Activated T-cell treated with anti-CD3 and anti-CD28 coated beads, Interleukin-2, amount 50 U/mL, for 72 hours (primary cell): ENCODE data around the gene PI4KA. TPM values are rescaled to one million over a fixed set of nuclear protein-coding genes. Genes with fewer than 3 reads are reported as not detected.
A peak's percentile ranks its signal among the peaks of the same experiment; 100 is the strongest.
"Not testable (repeated sequence)": the region's sequence is repeated elsewhere in the genome, so short reads cannot be mapped to it uniquely, and the experiment has no call there.

Source experiments
- ATAC-seq, 2 donors: fragments of 150-1000 bp; cut with Tn5 transposase; replicated peaks in 1 of 2; 2 replicates each; pipeline ENCODE4 v1.10.0; 2021; ENCODE audit warnings: moderate library complexity in 2 of 2, mild to moderate bottlenecking in 1 of 2
- DNase-seq, 2 donors: peaks; one replicate each; pipeline ENCODE4 v3.0.0; 2021 to 2022; ENCODE audit warnings: mixed read lengths in 1 of 2
- H3K27ac Mint-ChIP-seq: one replicate; pipeline ENCODE4 v1.8.0; 2022; ENCODE audit warnings: mild to moderate bottlenecking, moderate library complexity, mixed read lengths
- H3K27me3 Mint-ChIP-seq: one replicate; pipeline ENCODE4 v1.8.0; 2022; ENCODE audit warnings: low read depth, mixed read lengths
- H3K36me3 Mint-ChIP-seq, 2 donors: one replicate each; pipeline ENCODE4 v1.8.0; 2022; ENCODE audit warnings: mixed read lengths in 2 of 2, mild to moderate bottlenecking in 1 of 2; ENCODE audit not compliant: insufficient read depth in 2 of 2
- H3K4me1 Mint-ChIP-seq: one replicate; pipeline ENCODE4 v1.8.0; 2022; ENCODE audit warnings: low read depth, mixed read lengths
- H3K4me3 Mint-ChIP-seq, 2 donors: one replicate each; pipeline ENCODE4 v1.8.0; 2022; ENCODE audit warnings: mild to moderate bottlenecking in 2 of 2, mixed read lengths in 2 of 2, moderate library complexity in 2 of 2
- H3K9me3 Mint-ChIP-seq, 2 donors: one replicate each; pipeline ENCODE4 v1.8.0; 2022; ENCODE audit warnings: mixed read lengths in 2 of 2
- total RNA-seq, 2 donors: library from RNA; stranded (reverse); gene quantifications; one replicate each; pipeline ENCODE4 v1.2.3, GENCODE V29; 2022

PI4KA gene
- total RNA-seq, 2 donors from 2014 or later: 60.4 to 63.1 TPM

- not testable (repeated sequence) for H3K4me3 Mint-ChIP-seq, H3K9me3 Mint-ChIP-seq, H3K27me3 Mint-ChIP-seq, H3K27ac Mint-ChIP-seq, H3K4me1 Mint-ChIP-seq, ATAC-seq, H3K36me3 Mint-ChIP-seq, DNase-seq
Measured at GRCh38 chr22:20685764-20686163, 172.8 kb downstream of the PI4KA start.

GRCh38 chr22:20678792-20679435, 179.7 kb downstream of the PI4KA start:
- not testable (repeated sequence) for H3K27ac Mint-ChIP-seq, H3K36me3 Mint-ChIP-seq, H3K4me1 Mint-ChIP-seq, H3K4me3 Mint-ChIP-seq, ATAC-seq, DNase-seq, H3K9me3 Mint-ChIP-seq
- peaks cover 28% of the 10 kb centered on the region for H3K27me3 Mint-ChIP-seq

- DNase-seq (no peak), ATAC-seq (no peak)
- no peaks in the 10 kb centered on the region for H3K36me3 Mint-ChIP-seq
Measured at GRCh38 chr22:20677684-20678242, 180.8 kb downstream of the PI4KA start.

GRCh38 chr22:20675613-20676012, 183.0 kb downstream of the PI4KA start:
- not testable (repeated sequence) for H3K4me3 Mint-ChIP-seq, ATAC-seq, H3K9me3 Mint-ChIP-seq, H3K27ac Mint-ChIP-seq, DNase-seq, H3K4me1 Mint-ChIP-seq, H3K36me3 Mint-ChIP-seq
- H3K27me3 Mint-ChIP-seq: peaks cover 41% of the 10 kb centered on the region

More at GRCh38 chr22:20677684-20678242, 180.8 kb downstream of the PI4KA start:
- Mint-ChIP-seq H3K4me1 (no peaks in the 10 kb centered on the region), H3K27ac (no peak overlapping the region), H3K4me3 (no peak overlapping the region), H3K27me3 (peaks cover 35% of the 10 kb centered on the region), H3K9me3 (peaks cover 0 to 4% of the 10 kb centered on the region in 2 donors)

- Mint-ChIP-seq H3K9me3 (peaks cover 0 to 4% of the 10 kb centered on the region in 2 donors), H3K4me3 (no peak overlapping the region), H3K4me1 (no peaks in the 10 kb centered on the region), H3K36me3 (no peaks in the 10 kb centered on the region), H3K27ac (no peak overlapping the region), H3K27me3 (peaks cover 41% of the 10 kb centered on the region)
- DNase-seq (no peak), ATAC-seq (no peak)
Measured at GRCh38 chr22:20674998-20675397, 183.6 kb downstream of the PI4KA start.

- no peak overlapping the region for H3K27ac Mint-ChIP-seq
- no peak overlapping the region for H3K4me3 Mint-ChIP-seq
- H3K4me1 Mint-ChIP-seq: no peaks in the 10 kb centered on the region
- ATAC-seq: no peak
- H3K9me3 Mint-ChIP-seq: no peaks in the 10 kb centered on the region
- DNase-seq: no peak
- H3K36me3 Mint-ChIP-seq: no peaks in the 10 kb centered on the region
- H3K27me3 Mint-ChIP-seq: peaks cover 41% of the 10 kb centered on the region
Measured at GRCh38 chr22:20673295-20674195, 185.1 kb downstream of the PI4KA start.

GRCh38 chr22:20672732-20673131, 185.9 kb downstream of the PI4KA start:
- Mint-ChIP-seq H3K4me1 (no peaks in the 10 kb centered on the region), H3K4me3 (no peak overlapping the region), H3K27ac (no peak overlapping the region), H3K36me3 (no peaks in the 10 kb centered on the region), H3K9me3 (no peaks in the 10 kb centered on the region), H3K27me3 (peaks cover 37% of the 10 kb centered on the region)
- ATAC-seq (no peak), DNase-seq (no peak)

GRCh38 chr22:20672082-20672424, 186.6 kb downstream of the PI4KA start:
- Mint-ChIP-seq H3K27ac (no peak overlapping the region), H3K4me1 (no peaks in the 10 kb centered on the region), H3K4me3 (no peak overlapping the region), H3K9me3 (no peaks in the 10 kb centered on the region), H3K36me3 (no peaks in the 10 kb centered on the region), H3K27me3 (peaks cover 34% of the 10 kb centered on the region)
- no peak for DNase-seq
- ATAC-seq: no peak

GRCh38 chr22:20671409-20672081, 187.1 kb downstream of the PI4KA start:
- Mint-ChIP-seq H3K4me3 (no peak overlapping the region), H3K27me3 (peaks cover 34% of the 10 kb centered on the region), H3K9me3 (no peaks in the 10 kb centered on the region), H3K27ac (no peak overlapping the region), H3K4me1 (no peaks in the 10 kb centered on the region), H3K36me3 (no peaks in the 10 kb centered on the region)
- DNase-seq (no peak), ATAC-seq (no peak)

GRCh38 chr22:20670457-20671261, 188.0 kb downstream of the PI4KA start:
- DNase-seq, H3K27ac Mint-ChIP-seq, H3K36me3 Mint-ChIP-seq, ATAC-seq, H3K9me3 Mint-ChIP-seq, H3K4me1 Mint-ChIP-seq: not testable (repeated sequence)
- Mint-ChIP-seq H3K4me3 (peak overlapping the region in 1 of 2 donors; percentile 34), H3K27me3 (peaks cover 29% of the 10 kb centered on the region)

- not testable (repeated sequence) for H3K27ac Mint-ChIP-seq, DNase-seq, H3K4me3 Mint-ChIP-seq, H3K36me3 Mint-ChIP-seq, ATAC-seq, H3K9me3 Mint-ChIP-seq, H3K4me1 Mint-ChIP-seq
- peaks cover 21% of the 10 kb centered on the region for H3K27me3 Mint-ChIP-seq
Measured at GRCh38 chr22:20669884-20670283, 188.7 kb downstream of the PI4KA start.

GRCh38 chr22:20669471-20669870, 189.1 kb downstream of the PI4KA start:
- H3K4me3 Mint-ChIP-seq, ATAC-seq, DNase-seq, H3K36me3 Mint-ChIP-seq, H3K9me3 Mint-ChIP-seq, H3K4me1 Mint-ChIP-seq, H3K27ac Mint-ChIP-seq: not testable (repeated sequence)
- H3K27me3 Mint-ChIP-seq: peaks cover 19% of the 10 kb centered on the region
